ENCODE results near the gene TMEM141.

TMEM141 gene

DNA sequence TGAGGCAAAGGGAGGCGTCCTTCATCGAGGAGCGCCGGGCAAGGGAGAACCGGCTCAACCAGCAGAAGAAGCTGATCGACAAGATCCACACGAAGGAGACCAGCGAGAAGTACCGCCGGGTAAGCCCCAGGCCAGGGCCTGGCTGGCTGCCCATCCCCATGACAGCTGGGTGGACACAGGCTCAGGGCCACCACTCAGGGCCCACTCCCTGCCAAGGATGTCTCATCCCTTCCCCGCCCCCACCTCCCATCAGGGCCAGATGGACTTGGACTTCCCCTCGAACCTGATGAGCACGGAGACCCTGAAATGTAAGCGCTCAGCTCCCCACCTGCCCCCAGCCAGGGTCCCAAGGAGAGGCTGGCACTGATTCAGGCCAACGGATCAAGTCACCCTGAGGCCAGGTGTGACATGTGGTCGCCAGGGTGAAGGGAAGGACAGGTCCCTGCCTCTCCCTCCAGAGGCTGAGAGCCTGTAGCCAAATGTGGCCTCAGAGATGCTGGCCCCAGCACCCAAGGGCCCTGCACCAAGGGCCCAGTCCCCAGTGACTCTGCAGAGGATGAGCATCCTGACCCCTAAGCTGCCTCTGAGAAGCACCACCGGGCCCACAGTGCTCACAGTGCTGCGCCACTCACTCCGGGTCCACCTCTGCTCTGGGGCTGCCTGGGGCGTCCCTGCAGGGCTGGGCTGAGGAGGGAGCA is 13.5 kb downstream of the TMEM141 start:
- DNase-seq (ENCODE audit: low read depth), result peak; percentile 91
- TF ChIP-seq, protein P1, sequence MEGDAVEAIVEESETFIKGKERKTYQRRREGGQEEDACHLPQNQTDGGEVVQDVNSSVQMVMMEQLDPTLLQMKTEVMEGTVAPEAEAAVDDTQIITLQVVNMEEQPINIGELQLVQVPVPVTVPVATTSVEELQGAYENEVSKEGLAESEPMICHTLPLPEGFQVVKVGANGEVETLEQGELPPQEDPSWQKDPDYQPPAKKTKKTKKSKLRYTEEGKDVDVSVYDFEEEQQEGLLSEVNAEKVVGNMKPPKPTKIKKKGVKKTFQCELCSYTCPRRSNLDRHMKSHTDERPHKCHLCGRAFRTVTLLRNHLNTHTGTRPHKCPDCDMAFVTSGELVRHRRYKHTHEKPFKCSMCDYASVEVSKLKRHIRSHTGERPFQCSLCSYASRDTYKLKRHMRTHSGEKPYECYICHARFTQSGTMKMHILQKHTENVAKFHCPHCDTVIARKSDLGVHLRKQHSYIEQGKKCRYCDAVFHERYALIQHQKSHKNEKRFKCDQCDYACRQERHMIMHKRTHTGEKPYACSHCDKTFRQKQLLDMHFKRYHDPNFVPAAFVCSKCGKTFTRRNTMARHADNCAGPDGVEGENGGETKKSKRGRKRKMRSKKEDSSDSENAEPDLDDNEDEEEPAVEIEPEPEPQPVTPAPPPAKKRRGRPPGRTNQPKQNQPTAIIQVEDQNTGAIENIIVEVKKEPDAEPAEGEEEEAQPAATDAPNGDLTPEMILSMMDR (IDR thresholded peaks at IDR 0.05; ENCODE audit: control insufficient read depth, extremely low read depth, insufficient read depth), result no peak
- H3K4me3 ChIP-seq (ENCODE audit: low read depth, low read length), result no peak overlapping the region

DNA sequence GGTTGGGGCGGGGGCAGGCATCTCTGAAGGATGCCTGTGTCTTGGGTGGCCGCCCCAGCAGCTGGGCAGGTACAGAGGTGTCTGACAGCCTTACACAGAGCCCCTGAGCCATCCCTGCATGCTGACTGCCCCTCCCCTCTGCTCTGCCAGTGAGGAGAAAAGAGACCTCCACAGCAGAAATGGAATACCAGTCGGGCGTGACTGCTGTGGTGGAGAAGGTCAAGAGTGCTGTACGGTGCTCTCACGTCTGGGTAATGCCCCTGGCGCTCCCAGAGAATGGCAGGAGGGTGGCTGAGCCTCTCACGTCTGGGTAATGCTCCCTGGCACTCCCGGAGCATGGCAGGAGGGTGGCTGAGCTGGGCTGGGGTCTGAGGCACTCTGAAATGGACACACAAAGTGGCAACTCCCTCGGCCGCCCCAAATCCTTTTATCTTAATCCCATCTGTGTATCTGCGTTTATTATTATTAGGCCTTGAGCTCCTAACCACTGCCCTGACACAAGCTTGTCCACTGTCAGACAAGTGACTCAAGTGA is 14.1 kb downstream of the TMEM141 start:
- DNase-seq (ENCODE audit: low read depth), result no peak
- TF ChIP-seq, protein P1 (IDR thresholded peaks at IDR 0.05; ENCODE audit: control insufficient read depth, extremely low read depth, insufficient read depth), result no peak
- H3K4me3 ChIP-seq (ENCODE audit: low read depth, low read length), result no peak overlapping the region

GRCh38 chr9:136806067-136806466 is 14.9 kb downstream of the TMEM141 start:
- no peak overlapping the region; the same call in 1 of the 2 replicates for H3K4me3 ChIP-seq (ENCODE audit: low read depth, low read length)
- no peak for DNase-seq (ENCODE audit: low read depth)
- TF ChIP-seq, protein P1 (IDR thresholded peaks at IDR 0.05; ENCODE audit: control insufficient read depth, extremely low read depth, insufficient read depth), result no peak

DNA sequence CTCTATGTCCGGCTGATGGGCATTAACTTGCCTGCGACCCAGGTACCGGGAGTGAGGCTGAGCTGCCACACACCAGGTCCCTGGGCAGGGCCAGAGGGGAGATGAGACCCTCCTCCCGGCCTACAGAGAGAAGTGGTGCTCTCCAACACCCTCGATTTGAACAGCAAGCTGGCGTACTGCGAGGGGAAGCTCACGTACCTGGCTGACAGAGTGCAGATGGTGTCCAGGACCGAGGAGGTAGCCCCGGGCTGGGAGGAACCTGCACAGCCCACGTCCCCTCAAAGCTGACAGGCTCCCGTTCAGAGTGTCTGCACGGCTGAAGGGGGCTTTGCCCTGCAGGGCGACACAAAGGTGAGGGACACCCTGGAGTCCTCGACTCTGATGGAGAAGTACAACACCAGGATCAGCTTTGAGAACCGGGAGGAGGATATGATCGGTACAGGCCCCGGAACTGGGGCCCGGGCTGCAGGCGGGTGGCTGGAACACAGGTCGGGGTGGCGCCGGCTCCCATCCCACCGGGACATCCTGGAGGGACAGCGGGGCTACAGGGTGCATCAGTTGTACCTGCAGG is 15.6 kb downstream of the TMEM141 start:
- no peak for DNase-seq (ENCODE audit: low read depth)
- H3K4me3 ChIP-seq (ENCODE audit: low read depth, low read length), result peak overlapping the region; percentile 81
- TF ChIP-seq, protein P1 (IDR thresholded peaks at IDR 0.05; ENCODE audit: control insufficient read depth, extremely low read depth, insufficient read depth), result no peak

DNA sequence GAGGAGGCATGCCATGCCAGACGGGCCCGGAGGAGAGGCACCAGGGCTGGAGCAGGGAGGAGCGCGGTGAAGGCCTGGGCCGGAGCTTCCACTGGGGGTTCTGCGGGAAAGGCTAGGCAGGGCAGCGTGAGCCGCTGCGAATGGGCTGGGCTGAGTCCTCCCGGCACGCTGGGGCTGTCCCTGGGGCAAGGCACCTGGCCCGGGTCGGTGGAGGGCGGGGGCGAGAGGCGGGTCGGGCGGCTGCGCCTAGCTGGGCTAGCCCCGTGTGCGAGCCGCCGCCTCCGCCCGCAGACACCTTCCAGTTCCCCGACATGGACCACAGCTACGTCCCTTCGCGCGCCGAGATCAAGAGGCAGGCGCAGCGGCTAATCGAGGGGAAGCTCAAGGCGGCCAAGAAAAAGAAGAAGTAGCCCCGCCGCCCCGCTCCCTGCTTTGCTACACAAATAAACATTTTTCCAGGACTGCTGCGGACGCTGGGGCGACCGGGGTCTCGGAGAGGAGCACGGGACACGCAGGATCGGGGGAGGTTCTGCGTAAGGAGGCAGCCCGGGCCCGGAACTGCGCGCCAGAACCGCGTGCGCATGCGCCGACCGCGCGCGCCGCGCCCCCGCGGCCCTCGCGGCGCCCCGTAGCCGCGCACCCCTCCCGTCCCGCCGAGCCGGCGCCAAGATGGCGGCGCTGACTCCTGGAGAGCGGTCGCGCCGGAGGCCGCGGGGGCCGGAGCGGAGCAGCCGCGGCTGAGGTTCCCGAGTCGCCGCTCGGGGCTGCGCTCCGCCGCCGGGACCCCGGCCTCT is 16.3 kb downstream of the TMEM141 start, which contains the start of gene RABL6:
TSS of gene RABL6 (plus strand) at position 668 of the 794 bp plus-strand sequence. CDS start 249 bp downstream, outside the sequence.
- no peak for DNase-seq (ENCODE audit: low read depth)
- H3K4me3 ChIP-seq (ENCODE audit: low read depth, low read length), result peak within 1 kb of the TSS; percentile 81
- TF ChIP-seq, protein P1 (IDR thresholded peaks at IDR 0.05; ENCODE audit: control insufficient read depth, extremely low read depth, insufficient read depth), result no peak

DNA sequence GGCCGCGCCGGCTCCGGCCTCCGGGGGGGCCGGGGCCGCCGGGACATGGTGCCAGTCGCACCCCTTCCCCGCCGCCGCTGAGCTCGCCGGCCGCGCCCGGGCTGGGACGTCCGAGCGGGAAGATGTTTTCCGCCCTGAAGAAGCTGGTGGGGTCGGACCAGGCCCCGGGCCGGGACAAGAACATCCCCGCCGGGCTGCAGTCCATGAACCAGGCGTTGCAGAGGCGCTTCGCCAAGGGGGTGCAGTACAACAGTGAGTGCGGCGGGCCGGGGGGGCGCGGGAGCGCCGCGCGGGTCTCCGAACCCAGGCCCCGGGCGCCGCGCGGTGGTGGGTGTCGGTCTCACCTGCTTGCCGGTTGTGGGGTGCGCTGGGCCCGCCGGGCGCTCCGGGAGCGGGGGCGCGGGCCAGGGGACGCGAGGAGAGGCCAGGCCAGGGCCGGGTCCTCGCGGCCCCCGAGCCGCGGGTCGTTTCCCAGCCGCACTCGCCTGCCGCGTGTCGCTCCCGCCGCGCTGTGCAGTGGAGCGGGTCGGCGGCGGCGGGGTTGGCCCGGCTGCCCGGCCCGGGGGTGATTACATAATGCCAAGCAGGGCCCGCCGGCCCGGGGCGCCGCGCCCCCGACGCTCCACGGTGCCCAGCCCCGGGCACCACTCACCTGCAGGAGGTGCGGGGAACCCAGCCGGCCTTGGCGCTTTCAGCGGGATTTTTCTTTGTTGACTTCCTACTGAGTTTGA is 17.1 kb downstream of the TMEM141 start:
- TF ChIP-seq, protein P1 (IDR thresholded peaks at IDR 0.05; ENCODE audit: control insufficient read depth, extremely low read depth, insufficient read depth), result no peak
- peak overlapping the region; percentile 81 for H3K4me3 ChIP-seq (ENCODE audit: low read depth, low read length)
- no peak for DNase-seq (ENCODE audit: low read depth)
